Measurements from ENCODE around the gene MICALL1.

Gene MICALL1

GRCh38 chr22:37907036-37907954 lies 1.2 kb downstream of the MICALL1 start:
- no peak for DNase-seq

DNA sequence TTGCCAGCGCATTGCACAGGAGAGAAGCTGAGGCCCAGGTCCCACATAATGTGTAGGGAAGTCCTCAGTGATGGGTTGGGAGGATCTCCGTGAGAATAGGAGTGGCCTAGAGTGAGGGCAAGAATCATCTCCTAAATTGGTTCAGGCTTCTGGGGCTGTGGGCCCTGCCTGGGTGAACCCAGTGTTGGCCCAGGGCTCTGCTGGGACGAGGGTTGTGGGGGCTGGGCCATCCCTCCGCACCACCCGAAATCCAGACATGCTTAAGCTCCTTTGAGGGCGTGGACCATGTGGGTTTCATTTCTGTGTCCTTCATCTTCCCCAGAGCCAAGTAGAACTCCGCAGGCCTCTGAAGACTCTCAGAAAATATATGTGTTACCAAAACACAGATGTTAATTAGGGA lies 3.7 kb downstream of the MICALL1 start:
- no peak for DNase-seq

DNA sequence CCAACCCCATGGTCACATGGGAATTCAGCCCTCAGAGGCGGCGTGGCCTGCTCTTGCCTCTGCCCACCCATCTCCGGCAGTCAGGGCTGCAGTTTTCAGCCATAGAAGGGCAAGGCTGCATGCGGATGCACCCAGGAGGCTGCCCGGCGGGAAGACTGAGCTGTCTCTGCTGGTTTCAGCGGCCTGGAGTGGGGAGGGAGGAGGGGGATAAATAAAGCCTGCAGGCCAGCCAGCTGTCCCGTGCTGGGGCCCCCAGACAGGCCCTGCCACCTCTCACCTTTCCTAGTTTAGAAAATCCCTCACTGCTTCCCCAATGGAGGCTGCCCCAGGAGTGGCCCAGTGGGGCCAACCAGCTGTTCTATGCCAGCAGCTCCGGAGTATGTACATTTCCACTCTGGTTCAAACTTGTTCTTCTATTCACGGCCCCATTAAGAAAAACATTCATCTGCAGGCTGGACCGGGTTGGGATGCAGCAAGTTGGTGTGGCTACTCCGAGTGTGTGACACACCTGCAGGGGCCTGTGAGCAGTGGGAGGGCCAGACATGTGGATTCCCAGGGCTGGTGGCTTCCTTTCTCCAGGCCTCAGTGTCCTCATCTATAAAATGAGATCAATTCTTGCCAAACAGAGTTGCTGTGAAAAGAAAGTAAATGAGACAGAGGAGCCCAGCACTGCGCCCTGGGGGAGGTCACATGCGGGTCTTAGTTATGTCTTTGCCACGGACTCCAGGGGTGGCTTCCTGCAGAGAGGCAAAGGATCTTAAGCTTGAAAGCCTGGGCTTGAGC lies 5.0 kb downstream of the MICALL1 start:
- DNase-seq = no peak

DNA sequence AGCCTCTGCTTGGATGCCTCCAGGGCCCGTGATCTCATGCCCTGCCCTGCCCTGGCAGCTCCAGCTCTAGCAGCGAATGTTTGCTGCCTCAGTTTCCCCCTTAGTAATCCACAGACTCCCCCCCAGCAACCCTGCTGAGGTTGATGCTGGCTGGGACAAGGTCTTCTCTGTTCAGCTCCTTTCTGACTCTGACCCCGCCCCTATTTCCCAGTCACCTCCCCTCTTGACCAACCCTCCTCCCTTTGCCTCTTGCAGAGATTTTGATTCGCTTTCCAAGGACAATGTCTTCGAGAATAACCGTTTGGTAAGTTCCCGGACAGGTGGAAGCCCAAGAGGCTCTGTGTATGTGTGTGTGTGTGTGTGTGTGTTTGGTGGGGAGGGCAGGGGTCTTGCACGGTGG lies 5.6 kb downstream of the MICALL1 start:
- no peak for DNase-seq

- DNase-seq = no peak
Measured at GRCh38 chr22:37912171-37912570, 6.1 kb downstream of the MICALL1 start.

GRCh38 chr22:37913233-37913721 lies 7.2 kb downstream of the MICALL1 start:
- DNase-seq = no peak

- no peak for DNase-seq
Measured at GRCh38 chr22:37916311-37916710, 10.2 kb downstream of the MICALL1 start.

DNA sequence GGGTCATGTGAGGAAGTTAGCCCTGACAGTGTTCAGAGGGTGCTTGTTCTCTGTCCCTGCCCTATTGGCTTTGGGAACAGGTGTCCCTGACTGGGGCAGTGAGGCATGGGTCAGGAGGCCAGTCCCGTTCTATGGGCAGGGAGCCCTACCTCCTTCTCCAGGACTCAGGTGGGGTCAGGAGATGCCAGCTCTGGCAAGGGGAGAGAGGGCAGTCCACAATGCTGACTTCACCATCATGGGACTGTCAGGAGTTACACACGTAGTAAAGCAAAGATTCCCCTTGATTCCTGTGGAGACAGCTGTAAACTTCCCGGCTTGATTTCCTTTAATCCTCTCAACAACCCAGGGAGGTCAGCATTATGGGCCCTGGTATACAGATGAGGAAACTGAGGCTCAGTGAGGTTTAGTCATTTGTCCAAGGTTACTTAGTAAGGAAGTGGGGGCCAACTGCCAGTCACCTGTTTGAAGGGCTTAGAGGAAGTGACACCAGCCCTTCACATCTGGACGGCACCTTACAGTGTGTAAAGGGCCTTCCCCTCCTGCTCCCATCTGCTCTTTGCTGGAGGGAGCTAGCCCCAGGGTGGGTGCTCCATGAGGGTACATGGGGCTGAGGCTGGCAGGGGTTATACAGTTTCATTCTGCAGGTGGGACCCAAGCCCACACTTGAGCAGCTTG lies 11.9 kb downstream of the MICALL1 start:
- no peak for DNase-seq

DNA sequence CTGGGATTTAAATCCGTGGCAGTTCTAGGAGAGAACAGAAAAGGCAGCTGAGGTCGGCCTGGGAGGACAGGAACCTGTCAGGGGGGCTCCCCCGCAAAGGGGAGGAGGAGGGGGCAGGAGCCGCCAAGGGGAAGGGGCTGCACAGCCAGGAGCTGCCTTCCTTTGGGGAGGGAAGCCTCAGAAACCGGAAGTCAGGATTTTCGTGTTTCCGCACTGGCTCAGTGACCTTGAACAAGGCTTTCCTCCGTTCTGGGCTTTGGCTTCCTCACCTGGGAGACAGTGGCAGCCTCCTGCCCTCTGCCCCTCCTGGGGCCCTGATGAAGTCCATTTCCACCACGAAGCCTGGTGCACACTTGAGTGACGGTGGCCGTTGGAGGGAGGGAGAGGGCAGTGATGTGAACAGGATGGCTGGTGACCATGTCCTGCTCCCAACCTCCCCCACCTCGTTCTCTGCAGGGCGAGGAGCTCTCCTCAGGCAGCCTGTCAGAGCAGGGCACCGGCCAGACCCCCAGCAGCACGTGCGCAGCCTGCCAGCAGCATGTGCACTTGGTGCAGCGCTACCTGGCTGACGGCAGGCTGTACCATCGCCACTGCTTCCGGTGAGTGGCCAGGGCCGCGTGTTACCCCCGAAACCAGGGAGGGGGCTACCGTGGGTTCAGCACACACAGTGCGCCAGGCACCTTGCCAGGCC lies 12.6 kb downstream of the MICALL1 start:
- DNase-seq = no peak

- DNase-seq = no peak
Measured at GRCh38 chr22:37920126-37920525, 14.0 kb downstream of the MICALL1 start.

GRCh38 chr22:37922191-37922590 lies 16.1 kb downstream of the MICALL1 start:
- no peak for DNase-seq

DNA sequence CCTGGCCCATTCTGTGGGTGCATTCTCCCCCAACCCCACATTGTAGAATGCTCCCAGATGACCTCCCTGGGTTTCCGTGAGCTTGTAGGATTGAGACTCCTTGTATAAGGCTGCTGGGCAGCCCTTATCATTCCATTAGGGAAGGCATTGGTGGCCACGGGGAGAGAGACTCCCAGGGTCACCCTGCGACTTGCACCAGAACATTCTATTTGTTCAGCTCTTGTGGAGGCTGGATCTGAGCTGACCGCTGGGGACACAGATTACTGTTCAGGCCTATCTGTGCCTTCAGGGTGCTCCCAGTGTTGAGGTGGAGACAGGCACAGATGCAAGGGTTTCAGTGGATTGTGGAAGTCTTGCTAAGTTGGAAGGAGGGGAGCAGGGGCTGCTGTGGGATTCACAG lies 17.8 kb downstream of the MICALL1 start:
- DNase-seq = no peak

- DNase-seq = no peak
Measured at GRCh38 chr22:37924386-37925065, 18.4 kb downstream of the MICALL1 start.

GRCh38 chr22:37925330-37925729 lies 19.2 kb downstream of the MICALL1 start:
- DNase-seq = no peak

DNA sequence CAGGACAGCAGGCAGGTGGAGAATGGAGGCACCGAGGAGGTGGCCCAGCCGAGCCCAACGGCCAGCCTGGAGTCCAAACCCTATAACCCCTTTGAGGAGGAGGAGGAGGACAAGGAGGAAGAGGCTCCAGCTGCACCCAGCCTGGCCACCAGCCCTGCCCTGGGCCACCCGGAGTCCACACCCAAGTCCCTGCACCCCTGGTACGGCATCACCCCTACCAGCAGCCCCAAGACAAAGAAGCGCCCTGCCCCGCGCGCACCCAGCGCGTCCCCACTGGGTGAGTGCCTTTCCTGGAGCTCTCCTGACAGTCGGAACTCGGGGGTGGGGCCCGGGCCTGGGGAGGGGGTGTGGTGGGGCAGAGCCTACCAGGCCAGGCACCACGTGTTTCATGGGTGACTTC lies 19.7 kb downstream of the MICALL1 start:
- DNase-seq = no peak

GRCh38 chr22:37926358-37926757 lies 20.3 kb downstream of the MICALL1 start:
- no peak for DNase-seq

GRCh38 chr22:37926771-37927636 lies 20.9 kb downstream of the MICALL1 start:
- DNase-seq = no peak

DNA sequence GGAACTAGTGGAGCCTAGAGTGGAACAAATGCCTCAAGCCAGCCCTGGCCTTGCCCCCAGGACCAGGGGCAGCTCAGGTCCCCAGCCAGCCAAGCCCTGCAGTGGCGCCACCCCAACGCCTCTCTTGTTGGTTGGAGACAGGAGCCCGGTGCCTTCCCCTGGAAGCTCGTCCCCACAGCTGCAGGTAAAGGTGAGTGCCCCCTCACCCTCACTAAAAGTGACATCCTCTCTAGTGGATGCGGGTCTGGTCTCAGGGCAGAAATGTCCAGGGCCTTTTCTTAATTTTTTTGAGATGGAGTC lies 21.5 kb downstream of the MICALL1 start:
- no peak for DNase-seq

DNA sequence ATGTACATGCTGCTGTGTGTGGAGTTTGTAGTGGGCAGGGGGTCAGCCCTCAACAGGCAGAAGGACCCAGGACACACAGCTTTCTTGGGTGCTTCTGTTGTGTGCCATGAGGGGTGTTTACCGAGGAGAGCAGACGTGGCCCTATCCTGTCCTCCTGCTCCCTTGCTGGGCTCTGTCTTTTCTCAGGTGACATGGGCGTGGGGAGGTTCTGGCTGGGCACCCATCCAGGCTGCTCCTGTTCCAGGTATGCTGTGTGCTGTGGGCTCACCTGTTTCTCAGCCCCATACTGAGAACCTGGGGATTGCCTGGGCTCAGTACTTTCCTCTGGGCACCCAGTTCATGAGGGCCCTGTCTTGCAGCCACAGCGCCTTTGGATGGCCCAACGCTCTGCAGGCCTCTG lies 23.3 kb downstream of the MICALL1 start:
- DNase-seq = no peak

DNA sequence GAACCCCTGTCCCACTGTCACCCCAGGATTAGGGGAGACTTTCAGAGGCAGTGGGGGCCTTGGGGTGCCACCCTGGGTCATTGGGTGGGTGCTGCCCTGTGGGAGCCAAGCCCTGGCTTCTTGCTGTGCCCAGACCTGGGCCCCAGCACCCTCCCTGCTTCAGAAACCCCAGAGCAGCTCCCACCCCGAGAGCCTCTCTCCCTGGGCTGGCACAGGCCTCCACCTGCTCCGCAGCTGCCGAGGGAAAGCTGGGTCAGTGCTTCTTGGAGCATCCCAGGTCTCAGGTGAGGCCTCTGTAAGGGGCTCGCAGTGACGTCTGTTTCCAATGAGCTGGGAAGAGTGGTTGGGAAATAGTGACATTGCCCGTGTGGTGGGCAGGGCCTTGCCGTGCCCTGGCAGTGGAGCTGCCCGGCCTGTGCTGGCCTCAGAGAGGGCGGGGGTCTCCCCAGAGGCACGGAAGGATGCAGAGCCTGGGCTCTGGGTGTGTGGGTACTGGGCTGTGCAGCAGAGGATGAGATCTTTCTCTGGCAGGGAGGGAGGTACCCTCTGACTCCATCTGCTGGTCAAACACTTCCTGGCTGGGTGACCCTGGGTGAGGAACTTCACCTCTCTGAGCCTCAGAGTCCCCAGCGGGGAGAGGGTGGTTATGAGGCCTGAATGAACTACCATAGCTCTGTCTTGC lies 24.3 kb downstream of the MICALL1 start:
- no peak for DNase-seq

DNA sequence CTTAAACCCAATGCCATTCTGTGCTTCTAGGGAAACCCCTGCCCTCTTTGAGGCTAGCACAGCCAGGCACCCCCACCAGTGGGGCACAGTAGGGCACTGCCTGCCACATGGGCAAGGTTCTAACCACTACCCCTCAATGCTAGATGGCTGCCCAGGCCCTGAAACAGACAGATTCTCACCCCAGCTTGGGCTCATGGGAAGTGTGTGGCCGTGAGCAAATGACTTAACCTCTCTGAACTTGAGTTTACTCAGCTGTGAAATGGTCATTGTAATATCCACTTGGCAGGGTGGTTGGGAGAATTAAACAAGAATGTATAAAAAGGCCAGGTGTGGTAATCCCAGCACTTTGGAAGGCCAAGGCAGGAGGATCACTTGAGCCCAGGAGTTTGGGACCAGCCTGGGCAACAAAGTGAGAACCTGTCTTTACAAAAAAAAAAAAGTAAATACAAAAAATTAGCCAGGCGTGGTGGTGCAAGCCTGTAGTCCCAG lies 24.9 kb downstream of the MICALL1 start:
- no peak for DNase-seq

Measured in activated effector memory CD4-positive, alpha-beta T cell treated with anti-CD3 and anti-CD28 coated beads, Interleukin-2, amount 50 U/mL, for 16 hours (primary cell).